ENCODE measurements around the gene NTHL1.
A peak's percentile ranks its signal among the peaks of the same experiment; 100 is the strongest.

The NTHL1 gene

DNA sequence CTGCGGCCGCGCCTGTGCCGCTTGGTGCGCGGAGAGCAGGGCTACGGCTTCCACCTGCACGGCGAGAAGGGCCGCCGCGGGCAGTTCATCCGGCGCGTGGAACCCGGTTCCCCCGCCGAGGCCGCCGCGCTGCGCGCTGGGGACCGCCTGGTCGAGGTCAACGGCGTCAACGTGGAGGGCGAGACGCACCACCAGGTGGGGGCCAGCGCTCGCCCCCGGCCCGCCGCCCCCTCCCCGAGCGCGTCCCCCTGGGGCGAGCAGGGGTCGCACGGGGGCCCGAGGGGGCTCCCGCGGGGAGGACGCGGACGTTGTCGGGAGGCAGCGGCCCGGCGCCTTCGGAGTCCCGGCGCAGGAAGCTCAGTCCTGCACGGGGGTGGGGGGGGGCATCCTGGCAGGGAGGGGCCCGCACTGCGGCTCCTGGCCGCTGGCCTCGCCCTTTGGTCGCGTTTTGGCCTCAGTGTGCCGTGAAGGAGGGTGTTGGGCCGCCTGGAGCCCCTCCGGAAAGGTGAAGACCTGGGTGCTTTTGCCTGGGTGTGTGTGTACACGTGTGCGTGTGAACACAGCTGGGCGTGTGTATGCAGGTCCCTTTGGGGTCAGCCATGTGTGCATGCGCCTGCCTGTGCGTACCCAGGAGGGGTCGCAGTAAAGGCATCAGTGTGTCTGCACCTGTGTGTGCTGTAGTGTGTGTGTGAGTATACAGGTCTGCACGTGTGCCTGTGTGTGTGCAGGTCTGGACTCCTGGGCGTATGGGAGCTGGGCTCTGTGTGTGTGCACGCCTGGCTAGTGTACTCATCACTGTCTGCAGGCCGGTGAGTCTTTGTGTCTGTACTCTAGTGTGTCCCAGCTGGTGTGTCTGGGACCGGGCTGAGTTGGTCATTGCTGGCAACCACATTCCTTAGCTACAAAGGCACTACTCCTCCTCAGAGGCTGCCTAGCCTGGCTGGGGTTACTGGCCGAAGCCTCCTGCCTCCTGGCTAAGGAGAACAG, 20.3 kb downstream of the NTHL1 start (continued):
- TF ChIP-seq TRIM28 (IDR thresholded peaks at IDR 0.05; ENCODE audit: borderline replicate concordance, low read length) = peak; percentile 52; the same call in 1 of the 2 replicates
- no peak for TF ChIP-seq ZNF248 (tag by site-specific recombination; IDR thresholded peaks at IDR 0.05)
- no peak for TF ChIP-seq ZNF785 (tag by site-specific recombination; IDR thresholded peaks at IDR 0.05)
- peak; percentile 27; the same call in 1 of the 2 replicates for TF ChIP-seq ZBTB8A (tag by site-specific recombination; IDR thresholded peaks at IDR 0.05)
- TF ChIP-seq ZNF600 (tag by site-specific recombination; IDR thresholded peaks at IDR 0.05) = peak; percentile 96
- no peak for TF ChIP-seq ZNF596 (tag by site-specific recombination; IDR thresholded peaks at IDR 0.05)
- TF ChIP-seq YY2 (tag by site-specific recombination; IDR thresholded peaks at IDR 0.05) = 0 out of 2 replicates have a peak, but pooled peaks have one; percentile 28
- no peak for TF ChIP-seq ZNF37A (tag by site-specific recombination; IDR thresholded peaks at IDR 0.05)
- TF ChIP-seq ZNF621 (tag by site-specific recombination; IDR thresholded peaks at IDR 0.05) = no peak
- TF ChIP-seq ZNF558 (tag by site-specific recombination; IDR thresholded peaks at IDR 0.05) = no peak
- TF ChIP-seq, protein P1, sequence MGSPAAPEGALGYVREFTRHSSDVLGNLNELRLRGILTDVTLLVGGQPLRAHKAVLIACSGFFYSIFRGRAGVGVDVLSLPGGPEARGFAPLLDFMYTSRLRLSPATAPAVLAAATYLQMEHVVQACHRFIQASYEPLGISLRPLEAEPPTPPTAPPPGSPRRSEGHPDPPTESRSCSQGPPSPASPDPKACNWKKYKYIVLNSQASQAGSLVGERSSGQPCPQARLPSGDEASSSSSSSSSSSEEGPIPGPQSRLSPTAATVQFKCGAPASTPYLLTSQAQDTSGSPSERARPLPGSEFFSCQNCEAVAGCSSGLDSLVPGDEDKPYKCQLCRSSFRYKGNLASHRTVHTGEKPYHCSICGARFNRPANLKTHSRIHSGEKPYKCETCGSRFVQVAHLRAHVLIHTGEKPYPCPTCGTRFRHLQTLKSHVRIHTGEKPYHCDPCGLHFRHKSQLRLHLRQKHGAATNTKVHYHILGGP (tag by site-specific recombination; IDR thresholded peaks at IDR 0.05) = no peak
- peak; percentile 82; the same call in 1 of the 2 replicates for TF ChIP-seq ZNF792 (tag by site-specific recombination; IDR thresholded peaks at IDR 0.05)
- TF ChIP-seq, protein P2, sequence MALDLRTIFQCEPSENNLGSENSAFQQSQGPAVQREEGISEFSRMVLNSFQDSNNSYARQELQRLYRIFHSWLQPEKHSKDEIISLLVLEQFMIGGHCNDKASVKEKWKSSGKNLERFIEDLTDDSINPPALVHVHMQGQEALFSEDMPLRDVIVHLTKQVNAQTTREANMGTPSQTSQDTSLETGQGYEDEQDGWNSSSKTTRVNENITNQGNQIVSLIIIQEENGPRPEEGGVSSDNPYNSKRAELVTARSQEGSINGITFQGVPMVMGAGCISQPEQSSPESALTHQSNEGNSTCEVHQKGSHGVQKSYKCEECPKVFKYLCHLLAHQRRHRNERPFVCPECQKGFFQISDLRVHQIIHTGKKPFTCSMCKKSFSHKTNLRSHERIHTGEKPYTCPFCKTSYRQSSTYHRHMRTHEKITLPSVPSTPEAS (tag by site-specific recombination; IDR thresholded peaks at IDR 0.05) = peak; percentile 83
- TF ChIP-seq KLF1 (tag by site-specific recombination; IDR thresholded peaks at IDR 0.05) = peak; percentile 66
- no peak for TF ChIP-seq KLF16 (tag by site-specific recombination; IDR thresholded peaks at IDR 0.05)
- TF ChIP-seq ZNF214 (tag by site-specific recombination; IDR thresholded peaks at IDR 0.05; ENCODE audit: borderline replicate concordance) = no peak
- TF ChIP-seq ZNF169 (tag by site-specific recombination; IDR thresholded peaks at IDR 0.05) = no peak
- no peak for TF ChIP-seq EGR2 (tag by site-specific recombination; IDR thresholded peaks at IDR 0.05; ENCODE audit: low read depth)
- TF ChIP-seq, protein P3, sequence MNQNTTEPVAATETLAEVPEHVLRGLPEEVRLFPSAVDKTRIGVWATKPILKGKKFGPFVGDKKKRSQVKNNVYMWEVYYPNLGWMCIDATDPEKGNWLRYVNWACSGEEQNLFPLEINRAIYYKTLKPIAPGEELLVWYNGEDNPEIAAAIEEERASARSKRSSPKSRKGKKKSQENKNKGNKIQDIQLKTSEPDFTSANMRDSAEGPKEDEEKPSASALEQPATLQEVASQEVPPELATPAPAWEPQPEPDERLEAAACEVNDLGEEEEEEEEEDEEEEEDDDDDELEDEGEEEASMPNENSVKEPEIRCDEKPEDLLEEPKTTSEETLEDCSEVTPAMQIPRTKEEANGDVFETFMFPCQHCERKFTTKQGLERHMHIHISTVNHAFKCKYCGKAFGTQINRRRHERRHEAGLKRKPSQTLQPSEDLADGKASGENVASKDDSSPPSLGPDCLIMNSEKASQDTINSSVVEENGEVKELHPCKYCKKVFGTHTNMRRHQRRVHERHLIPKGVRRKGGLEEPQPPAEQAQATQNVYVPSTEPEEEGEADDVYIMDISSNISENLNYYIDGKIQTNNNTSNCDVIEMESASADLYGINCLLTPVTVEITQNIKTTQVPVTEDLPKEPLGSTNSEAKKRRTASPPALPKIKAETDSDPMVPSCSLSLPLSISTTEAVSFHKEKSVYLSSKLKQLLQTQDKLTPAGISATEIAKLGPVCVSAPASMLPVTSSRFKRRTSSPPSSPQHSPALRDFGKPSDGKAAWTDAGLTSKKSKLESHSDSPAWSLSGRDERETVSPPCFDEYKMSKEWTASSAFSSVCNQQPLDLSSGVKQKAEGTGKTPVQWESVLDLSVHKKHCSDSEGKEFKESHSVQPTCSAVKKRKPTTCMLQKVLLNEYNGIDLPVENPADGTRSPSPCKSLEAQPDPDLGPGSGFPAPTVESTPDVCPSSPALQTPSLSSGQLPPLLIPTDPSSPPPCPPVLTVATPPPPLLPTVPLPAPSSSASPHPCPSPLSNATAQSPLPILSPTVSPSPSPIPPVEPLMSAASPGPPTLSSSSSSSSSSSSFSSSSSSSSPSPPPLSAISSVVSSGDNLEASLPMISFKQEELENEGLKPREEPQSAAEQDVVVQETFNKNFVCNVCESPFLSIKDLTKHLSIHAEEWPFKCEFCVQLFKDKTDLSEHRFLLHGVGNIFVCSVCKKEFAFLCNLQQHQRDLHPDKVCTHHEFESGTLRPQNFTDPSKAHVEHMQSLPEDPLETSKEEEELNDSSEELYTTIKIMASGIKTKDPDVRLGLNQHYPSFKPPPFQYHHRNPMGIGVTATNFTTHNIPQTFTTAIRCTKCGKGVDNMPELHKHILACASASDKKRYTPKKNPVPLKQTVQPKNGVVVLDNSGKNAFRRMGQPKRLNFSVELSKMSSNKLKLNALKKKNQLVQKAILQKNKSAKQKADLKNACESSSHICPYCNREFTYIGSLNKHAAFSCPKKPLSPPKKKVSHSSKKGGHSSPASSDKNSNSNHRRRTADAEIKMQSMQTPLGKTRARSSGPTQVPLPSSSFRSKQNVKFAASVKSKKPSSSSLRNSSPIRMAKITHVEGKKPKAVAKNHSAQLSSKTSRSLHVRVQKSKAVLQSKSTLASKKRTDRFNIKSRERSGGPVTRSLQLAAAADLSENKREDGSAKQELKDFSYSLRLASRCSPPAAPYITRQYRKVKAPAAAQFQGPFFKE (tag by site-specific recombination; IDR thresholded peaks at IDR 0.05; ENCODE audit: borderline replicate concordance) = peak; percentile 90; the same call in 1 of the 2 replicates
- no peak for TF ChIP-seq ZNF404 (tag by site-specific recombination; IDR thresholded peaks at IDR 0.05)
- peak; percentile 82 for TF ChIP-seq ZNF2 (tag by site-specific recombination; IDR thresholded peaks at IDR 0.05)
- TF ChIP-seq ZEB2 (tag by site-specific recombination; IDR thresholded peaks at IDR 0.05) = peak; percentile 52; the same call in 1 of the 2 replicates
- TF ChIP-seq ZNF311 (tag by site-specific recombination; IDR thresholded peaks at IDR 0.05; ENCODE audit: borderline replicate concordance) = no peak
- TF ChIP-seq ZBTB17 (tag by site-specific recombination; IDR thresholded peaks at IDR 0.05) = peak; percentile 77
- TF ChIP-seq, protein P4, sequence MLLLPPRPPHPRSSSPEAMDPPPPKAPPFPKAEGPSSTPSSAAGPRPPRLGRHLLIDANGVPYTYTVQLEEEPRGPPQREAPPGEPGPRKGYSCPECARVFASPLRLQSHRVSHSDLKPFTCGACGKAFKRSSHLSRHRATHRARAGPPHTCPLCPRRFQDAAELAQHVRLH (tag by site-specific recombination; IDR thresholded peaks at IDR 0.05) = no peak
- no peak for TF ChIP-seq ZNF175 (tag by site-specific recombination; IDR thresholded peaks at IDR 0.05)
- no peak for TF ChIP-seq ZNF426 (tag by site-specific recombination; IDR thresholded peaks at IDR 0.05)
- no peak for TF ChIP-seq MYNN (tag by site-specific recombination; IDR thresholded peaks at IDR 0.05; ENCODE audit: borderline replicate concordance)
- no peak for TF ChIP-seq ZNF335 (tag by site-specific recombination; conservative IDR thresholded peaks at IDR 0.05)
- TF ChIP-seq ZXDB (tag by site-specific recombination; IDR thresholded peaks at IDR 0.05) = no peak
